GM21737 (cell line): ENCODE data around the gene VPS52.

Source experiments
- ATAC-seq: cut with Tn5 transposase; IDR thresholded peaks from one replicate; pipeline ENCODE4 v1.9.1; 2021; ENCODE audit warnings: mild to moderate bottlenecking, moderate library complexity; ENCODE audit not compliant: unreplicated experiment

The VPS52 gene

DNA sequence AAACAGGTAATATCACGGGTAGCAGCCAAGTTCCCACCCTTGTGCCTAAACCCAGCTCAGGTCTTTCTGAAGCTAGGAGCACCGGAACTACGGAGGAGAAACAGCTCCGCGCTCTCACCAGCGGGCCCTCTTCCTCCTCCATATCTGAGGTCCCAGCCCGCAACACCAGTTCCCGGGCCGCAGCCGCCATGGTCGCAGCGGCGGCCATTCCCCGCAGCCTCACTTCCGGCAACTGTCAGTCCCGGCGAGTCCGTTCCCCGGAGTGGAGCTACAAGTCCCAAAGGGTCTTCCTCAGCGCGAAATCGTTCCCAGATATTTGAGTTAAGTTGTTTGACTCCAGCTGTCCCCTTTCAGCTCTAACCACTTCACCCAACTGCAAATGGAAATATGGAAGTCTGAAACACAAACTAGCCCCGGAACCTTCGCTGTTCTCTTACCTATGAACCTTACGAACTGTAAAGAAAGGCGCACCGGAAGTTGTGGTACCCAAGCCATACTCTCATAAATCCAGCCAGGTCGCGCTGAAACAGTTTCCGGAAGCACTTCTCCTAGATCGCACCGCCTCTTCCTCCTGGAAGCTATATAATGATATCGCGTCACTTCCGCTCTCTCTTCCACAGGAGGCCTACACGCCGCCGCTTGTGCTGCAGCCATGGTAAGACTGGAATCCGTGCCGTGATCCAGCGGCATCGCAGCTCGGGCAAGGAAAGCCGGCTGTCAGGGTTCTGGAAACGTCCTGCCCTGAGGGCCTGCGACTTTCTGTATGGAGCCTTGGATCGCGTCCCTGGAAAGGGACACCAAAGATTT lies at the start of gene VPS52, which contains the start of gene RPS18:
VPS52 (minus strand) TSS at position 409 of the 807 bp plus-strand sequence; CDS start at position 208, 201 bp downstream.
RPS18 (plus strand) TSS at position 608 of the 807 bp plus-strand sequence; CDS start at position 653, 45 bp downstream.
- peak; percentile 63 for ATAC-seq

GRCh38 chr6:33321227-33321626 lies 49.6 kb upstream of the VPS52 start:
- no peak for ATAC-seq

DNA sequence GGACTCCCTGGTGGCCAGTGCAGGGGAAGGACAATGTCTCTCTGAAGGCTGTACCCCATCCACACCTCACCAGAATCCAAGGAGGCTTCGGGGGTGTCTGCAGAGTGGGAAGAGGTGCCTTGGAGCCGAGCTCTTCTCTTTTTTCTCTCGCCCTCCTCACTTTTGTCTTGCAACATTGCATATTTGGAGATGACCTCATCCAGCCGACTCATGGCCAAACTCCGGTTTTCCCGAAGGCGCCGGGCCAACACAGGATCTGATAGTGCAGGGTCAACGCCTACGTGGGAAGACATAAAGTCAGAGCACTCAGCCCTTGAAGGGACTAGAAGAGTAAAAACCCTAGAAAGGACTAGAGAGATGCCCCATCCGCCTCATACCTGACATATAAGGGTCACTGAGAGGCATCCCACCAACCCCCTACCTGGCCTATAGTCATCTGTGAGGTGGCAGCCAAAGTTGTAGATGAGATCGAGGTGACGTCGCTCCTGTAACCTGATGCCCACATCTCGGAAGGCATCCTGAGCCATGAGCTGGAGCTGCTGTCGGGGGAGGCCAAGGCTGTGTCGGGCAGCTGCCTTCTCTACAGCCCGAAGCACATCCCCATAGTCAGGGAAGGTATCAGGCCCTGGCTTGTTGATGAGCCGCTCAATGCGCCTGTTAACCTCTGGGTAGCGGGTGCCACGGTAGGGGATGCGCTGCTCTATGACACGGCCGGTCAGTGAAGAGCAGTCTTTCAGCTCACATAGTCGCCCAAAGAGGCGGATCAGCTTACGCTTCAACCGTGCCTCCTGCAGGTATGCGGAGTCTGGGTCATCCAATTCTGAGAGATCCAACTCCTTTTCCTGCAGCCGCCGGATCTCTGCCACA lies 48.9 kb upstream of the VPS52 start:
- no peak for ATAC-seq

DNA sequence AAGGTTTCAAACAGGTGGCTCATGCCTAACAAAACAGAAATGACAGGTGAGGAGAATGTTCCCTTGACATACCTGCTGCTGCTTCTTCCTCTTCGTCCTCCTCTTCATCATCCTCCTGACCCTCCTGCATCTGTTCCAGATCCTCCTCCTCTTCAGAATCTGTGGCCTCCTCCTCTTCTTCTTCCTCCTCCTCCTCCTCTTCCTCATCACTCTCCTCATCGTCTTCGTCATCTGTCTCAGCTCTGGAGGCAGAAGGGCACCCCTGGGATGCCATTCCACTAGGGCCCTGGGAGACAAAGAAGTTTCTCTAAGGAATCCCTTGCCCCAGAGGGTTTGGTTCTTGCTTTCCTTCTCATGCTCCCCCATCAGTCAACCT lies 48.3 kb upstream of the VPS52 start:
- no peak for ATAC-seq

- ATAC-seq, result no peak
Observed at GRCh38 chr6:33318426-33319073, 46.9 kb upstream of the VPS52 start.

DNA sequence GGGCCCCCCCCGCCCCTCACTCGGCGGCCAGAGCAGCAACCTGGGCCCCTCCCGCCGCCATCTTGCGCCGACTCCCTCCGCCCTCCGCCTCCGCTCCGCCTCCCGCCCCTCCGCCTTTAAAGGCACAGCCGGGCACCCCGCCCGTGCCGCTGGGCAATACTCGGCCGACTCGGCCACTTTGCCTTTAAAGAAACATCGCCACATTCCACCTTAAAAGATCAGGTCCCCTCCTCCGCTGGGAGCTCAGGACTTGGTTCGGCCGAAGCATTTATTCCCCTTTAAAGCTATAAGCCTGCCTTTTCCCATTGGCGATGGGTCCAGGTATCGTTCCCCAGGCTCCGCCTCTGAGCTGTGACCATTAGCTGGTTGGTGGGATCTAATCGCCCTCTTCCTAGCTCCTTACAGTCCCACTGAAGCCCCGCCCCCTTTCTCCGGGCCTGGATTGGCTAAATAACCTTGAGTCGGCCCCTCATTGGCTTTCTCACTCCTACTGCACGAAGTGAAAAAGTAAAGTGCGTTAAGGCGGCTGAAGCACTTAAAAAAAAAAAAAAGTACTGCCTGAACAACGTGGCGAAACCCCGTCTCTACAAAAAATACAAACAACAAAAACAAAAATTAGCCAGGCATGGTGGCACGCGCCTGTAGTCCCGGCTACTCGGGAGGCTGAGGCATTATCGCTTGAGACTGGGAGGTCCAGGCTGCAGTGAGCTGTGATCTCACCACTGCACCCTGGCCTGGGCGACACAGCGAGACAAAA lies 46.2 kb upstream of the VPS52 start, which contains the start of gene ZBTB22:
ZBTB22 (minus strand) TSS at position 76 of the 757 bp plus-strand sequence. CDS start 828 bp downstream, outside the sequence.
- peak; percentile 43 for ATAC-seq

DNA sequence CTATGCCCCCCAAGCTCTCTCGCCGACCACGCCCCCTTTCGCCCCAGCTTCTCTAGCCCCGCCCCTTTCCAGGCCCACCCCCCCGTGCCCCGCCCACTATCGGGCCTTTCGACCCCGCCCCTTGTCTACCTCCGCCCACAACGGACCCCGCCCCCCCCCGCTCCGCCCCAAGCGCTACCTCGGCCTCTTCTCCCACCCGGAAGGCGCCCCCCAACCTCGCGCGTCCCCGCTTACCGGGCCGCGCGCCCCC lies 45.7 kb upstream of the VPS52 start:
- ATAC-seq, result no peak

DNA sequence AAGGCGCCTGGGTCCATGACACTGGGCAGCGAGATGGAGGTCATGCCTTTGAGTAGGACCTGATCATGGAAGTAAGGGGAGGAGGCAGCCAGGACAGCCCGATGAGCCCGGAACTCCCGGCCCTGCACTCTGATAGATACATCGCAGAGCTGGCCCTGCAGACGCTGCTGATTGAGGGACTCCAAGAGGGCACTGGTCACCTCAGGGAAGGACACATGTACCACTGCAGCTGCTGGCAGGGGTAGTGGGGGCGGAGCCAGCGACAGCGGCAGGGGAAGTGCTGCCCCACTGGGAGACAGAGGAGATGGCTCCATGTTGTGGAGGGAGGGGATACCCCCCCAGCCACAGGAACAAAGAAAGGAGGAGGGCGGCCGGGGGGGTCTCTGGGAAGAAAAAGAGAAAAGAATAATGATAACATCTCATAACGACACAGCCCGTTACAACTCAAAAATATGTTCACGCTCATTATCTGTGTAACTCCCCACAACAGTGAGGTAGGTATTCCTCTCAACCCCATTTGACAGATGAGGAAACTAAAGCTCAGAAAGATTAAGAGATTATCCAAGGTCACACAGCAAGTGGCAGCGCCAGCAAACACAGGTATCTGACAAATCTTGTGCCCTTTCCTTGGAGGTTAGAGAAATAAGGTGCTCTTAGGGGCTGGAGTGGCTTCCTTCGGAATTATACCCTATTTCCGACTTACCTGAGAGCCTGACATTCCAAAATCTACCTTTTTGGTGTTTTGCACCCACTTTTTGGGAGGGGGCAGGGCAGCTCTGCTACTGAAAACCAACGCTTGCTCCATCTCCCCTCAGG lies 45.1 kb upstream of the VPS52 start:
- no peak for ATAC-seq

DNA sequence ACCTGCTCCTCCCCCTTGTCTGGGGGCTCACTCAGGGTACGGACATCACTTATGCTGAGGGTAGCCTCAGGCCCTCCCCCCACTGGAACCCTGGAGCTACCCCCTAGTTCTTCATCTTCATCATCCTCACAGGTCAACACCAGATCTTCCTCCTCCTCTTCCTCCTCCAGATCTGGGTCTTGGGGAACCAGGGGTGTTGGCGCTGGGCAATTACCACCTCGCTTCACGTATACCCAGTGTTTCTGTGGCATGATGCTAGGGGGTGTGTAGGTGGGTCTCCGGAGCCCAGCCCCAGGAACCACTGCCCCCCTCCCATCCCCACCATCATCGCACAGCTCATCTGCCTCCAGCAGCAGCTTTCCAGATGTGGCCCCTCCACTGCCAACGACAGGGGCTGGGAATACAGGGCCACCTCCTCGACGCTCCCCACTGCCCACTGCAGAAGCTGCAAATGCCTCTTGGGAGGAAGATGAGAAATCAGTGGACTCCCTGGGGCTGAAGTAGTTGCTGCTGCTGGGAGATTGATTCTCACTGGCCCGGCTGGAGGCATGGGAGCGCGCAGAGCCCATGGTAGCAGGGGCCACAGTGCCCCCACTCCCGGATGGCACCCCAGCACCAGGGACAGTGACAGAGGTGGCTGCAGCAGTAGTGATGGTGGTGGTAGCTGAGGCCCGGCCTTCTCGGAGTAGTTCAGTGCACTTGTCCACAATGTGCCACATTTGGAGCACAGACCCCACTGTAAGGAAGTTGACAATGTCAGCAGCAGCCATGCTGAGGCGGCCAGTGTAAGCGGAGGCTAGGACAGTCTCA lies 44.3 kb upstream of the VPS52 start:
- ATAC-seq, result no peak

DNA sequence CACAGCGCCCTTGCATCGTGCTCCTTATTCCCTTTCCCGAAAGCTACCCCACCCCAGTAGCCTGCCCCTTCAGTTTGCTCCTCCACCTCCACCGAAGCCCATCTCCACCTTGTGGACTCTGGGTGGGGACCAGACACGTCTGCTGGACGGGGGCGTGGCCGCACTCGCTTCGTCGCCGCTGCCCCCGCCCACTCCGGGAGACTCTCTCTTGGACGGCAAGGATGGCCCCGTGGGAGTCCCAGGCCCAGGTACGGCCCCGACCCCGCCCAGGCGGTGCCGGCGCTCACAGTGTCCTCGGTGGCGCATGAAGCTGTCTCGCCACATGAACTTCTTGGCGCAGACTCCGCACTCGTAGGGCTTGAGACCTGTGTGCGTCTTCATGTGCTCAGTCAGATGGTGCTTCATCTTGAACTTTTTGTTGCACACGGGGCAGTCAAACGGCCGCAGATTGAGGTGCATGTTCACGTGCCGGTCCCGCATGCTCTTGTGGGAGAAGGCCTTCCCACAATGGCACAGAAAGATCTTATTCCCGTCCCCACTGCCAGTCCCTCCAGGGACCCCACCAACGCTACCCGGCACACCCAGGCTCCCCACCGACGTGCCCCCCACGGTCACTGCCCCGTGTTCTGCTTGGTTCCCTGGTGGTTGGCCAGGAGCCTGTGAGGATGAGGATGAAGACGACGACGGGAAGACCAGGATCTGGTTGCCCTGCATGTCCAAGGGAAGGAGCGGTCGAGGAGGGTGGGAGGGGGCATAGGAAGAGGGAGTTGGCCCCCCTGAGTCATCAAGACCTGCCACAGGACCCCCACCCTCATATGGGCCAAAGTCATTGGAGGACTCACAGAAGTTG lies 43.5 kb upstream of the VPS52 start:
- ATAC-seq, result no peak

DNA sequence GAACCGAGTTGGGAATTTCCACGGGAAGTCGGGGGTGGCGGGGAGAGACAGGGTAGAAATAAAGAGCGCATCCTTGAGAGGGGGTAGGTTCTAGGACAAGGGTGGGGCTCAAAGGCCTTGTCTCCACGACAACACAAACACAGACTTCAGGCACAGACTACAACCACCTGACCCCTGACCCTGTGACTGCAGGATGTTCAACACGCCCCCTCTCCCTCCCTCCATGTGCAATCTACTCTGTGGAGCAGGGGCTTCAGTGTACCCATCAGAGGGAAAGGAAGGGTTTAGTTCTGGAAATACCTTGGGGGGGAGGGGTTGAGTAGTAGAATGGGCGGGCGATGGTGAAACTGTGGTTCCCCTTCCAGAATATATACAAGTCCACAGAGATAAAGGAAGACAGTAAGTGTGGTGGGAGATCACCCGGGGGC lies 42.9 kb upstream of the VPS52 start:
- ATAC-seq, result no peak

DNA sequence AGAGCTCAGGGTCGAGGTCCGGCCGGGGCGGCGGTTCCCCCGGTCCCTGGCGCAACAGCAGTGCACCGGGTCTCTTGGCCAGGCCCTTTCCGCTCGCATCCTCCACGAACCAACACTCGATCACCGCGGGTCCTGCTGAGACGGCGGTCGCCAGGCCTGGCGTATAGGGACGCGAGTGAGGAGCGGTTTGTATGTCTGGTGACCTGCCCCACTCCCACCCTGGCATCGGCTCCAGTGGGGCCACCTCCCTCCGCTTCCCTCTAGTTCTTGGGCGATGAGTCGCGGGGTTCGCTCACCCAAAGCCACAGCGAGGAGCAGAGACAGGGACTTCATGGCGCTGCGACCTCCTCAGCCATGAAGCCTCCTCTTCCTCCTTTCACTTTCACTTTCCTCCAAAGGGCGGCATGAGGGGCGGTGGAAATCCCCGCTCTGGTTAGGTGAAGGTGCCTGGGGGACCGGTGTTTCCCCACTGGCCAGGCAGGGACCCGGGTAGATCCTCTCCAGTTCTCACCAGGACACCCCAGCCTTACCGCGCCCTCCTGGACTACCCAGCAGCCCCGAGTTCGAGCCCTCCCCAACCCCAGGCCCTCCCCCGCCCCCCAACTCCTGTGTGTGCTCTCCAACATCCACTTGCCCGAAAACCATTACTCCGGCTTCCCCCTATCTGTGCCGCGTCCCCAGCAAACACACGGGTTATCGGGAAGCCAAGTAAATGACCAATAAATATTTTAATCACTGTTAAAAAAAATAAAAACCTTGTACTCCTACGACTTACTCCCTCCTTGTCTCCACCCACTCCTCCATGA lies 42.2 kb upstream of the VPS52 start, which contains the start of gene TAPBP:
TAPBP (minus strand) TSS at position 370 of the 806 bp plus-strand sequence; CDS start at position 333, 37 bp downstream.
- ATAC-seq, result peak; percentile 34

- ATAC-seq, result peak; percentile 3
Observed at GRCh38 chr6:33313105-33313708, 41.5 kb upstream of the VPS52 start.

DNA sequence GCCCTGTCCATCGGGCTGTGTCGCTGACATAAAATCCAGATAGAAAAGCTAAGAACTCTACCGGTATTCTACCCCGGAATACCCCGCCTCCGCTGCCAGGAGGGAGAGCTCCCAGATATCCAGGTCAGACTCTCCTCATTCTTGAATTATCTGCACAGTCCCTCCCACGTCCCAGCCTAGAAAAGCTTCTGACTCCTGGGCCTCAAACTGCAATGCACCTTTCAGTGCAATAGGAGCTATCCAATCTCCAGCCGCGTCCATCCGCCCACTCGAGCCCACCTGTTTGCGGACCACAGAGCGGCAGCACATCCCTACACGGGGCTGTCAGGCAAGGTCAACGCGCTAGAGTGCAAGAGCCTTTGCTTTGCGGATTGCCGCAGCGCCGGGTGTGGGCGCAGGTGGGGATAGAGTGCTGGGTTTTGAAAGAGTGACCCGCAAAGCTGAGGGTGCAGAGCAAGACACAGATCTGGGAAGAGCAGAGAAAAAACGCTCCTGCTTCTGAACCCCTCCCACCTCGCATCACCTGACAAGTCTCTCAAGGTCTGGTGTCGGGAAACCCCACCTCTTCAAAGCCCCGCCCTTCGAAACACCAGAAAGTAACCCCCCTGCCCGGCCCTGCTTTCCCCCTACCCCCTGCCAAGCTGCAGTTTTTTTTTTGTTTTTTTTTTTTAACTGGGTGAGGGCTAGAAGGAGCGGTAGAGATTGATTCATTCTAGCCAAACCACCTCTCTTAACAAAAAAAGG lies 40.9 kb upstream of the VPS52 start:
- no peak for ATAC-seq

GRCh38 chr6:33306356-33306755 lies 34.7 kb upstream of the VPS52 start:
- no peak for ATAC-seq

DNA sequence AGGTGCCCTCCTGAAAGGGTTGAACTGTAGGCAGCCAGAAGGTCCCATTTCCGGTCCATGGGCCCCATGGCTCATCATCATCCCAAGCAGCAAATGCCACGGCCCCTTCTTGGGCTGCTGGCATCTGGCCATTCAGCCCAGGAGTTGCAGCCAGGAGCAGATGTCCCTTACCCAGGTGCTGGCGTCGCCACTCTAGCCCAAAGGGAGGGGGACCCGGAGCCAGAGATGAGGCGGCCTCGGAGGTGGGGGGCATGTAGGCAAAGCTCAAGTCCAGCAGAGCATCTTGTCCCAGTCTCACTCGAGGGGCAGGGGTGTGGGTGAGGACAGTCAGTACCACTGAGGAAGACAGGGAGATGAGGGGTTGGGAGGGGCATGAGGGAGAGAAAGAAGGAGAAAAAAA lies 33.4 kb upstream of the VPS52 start:
- ATAC-seq, result no peak
